Measurements from ENCODE around the gene USP17L29.
"Not testable (repeated sequence)": the region's sequence is repeated elsewhere in the genome, so short reads cannot be mapped to it uniquely, and the experiment has no call there.

Gene USP17L29

GRCh38 chr4:9353338-9353737 is at the start of gene USP17L29:
Gene USP17L29, plus strand, starts transcription at chr4:9353638. Its CDS starts 0 bp downstream, at chr4:9353638.
- DNase-seq (ENCODE audit: low read depth in 2 of 2), result not testable (repeated sequence)

DNA sequence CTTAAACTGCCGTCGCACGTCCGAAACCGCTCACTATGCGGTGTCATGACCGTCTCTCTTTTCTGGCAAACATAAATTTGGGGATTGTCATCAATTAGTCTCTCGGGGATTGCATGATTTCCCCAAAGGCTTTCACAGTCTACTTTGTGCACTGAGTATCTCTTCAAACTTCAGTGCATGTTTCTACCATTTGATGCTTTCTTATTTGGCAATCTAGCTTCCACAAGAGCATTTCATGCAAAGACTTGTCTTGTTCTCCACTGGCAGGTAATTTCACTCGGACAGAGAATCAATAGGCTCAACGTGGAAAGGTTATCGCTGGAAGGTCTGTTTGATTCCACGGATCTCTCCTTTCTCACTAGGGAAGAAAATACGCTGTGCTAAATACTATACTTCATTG is 29.2 kb upstream of the USP17L29 start:
- not testable (repeated sequence) for DNase-seq (ENCODE audit: low read depth in 2 of 2)

- DNase-seq (ENCODE audit: low read depth in 2 of 2), result not testable (repeated sequence)
These were observed 28.6 kb upstream of the USP17L29 start, which contains the start of gene USP17L24 for GRCh38 chr4:9324865-9325264. Gene USP17L24, plus strand, starts transcription at chr4:9325165. Its CDS starts 0 bp downstream, at chr4:9325165.

DNA sequence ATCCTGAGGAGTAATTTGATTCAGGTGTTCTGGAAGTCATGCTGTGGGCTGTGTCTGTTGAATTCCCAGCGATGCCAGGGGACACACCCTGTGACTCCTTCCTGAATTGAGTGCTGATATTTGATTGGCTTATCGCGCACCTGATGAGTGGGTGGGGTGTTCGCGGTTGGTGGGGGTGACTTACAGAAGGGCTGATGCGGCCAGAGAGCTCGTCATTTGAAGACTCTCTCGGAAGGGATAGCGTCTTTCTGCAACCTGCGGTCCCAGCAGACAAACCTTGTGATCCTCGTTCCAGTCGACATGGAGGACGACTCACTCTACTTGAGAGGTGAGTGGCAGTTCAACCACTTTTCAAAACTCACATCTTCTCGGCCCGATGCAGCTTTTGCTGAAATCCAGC is 23.8 kb upstream of the USP17L29 start, which contains the start of gene USP17L25:
Gene USP17L25 (plus strand): TSS at position 301 of the 400 bp plus-strand sequence. CDS start 0 bp downstream, at position 301.
- not testable (repeated sequence) for DNase-seq (ENCODE audit: low read depth in 2 of 2)

DNA sequence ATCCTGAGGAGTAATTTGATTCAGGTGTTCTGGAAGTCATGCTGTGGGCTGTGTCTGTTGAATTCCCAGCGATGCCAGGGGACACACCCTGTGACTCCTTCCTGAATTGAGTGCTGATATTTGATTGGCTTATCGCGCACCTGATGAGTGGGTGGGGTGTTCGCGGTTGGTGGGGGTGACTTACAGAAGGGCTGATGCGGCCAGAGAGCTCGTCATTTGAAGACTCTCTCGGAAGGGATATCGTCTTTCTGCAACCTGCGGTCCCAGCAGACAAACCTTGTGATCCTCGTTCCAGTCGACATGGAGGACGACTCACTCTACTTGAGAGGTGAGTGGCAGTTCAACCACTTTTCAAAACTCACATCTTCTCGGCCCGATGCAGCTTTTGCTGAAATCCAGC is 19.1 kb upstream of the USP17L29 start, which contains the start of gene USP17L26:
Gene USP17L26 (plus strand): TSS at position 301 of the 400 bp plus-strand sequence. CDS start 0 bp downstream, at position 301.
- DNase-seq (ENCODE audit: low read depth in 2 of 2), result not testable (repeated sequence)

DNA sequence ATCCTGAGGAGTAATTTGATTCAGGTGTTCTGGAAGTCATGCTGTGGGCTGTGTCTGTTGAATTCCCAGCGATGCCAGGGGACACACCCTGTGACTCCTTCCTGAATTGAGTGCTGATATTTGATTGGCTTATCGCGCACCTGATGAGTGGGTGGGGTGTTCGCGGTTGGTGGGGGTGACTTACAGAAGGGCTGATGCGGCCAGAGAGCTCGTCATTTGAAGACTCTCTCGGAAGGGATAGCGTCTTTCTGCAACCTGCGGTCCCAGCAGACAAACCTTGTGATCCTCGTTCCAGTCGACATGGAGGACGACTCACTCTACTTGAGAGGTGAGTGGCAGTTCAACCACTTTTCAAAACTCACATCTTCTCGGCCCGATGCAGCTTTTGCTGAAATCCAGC is 14.3 kb upstream of the USP17L29 start, which contains the start of gene USP17L5:
Gene USP17L5 (plus strand): TSS at position 301 of the 400 bp plus-strand sequence. CDS start 0 bp downstream, at position 301.
- DNase-seq (ENCODE audit: low read depth in 2 of 2), result not testable (repeated sequence)

DNA sequence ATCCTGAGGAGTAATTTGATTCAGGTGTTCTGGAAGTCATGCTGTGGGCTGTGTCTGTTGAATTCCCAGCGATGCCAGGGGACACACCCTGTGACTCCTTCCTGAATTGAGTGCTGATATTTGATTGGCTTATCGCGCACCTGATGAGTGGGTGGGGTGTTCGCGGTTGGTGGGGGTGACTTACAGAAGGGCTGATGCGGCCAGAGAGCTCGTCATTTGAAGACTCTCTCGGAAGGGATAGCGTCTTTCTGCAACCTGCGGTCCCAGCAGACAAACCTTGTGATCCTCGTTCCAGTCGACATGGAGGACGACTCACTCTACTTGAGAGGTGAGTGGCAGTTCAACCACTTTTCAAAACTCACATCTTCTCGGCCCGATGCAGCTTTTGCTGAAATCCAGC is 9.6 kb upstream of the USP17L29 start, which contains the start of gene USP17L27:
Gene USP17L27 (plus strand): TSS at position 301 of the 400 bp plus-strand sequence. CDS start 0 bp downstream, at position 301.
- DNase-seq (ENCODE audit: low read depth in 2 of 2), result not testable (repeated sequence)

- DNase-seq (ENCODE audit: low read depth in 2 of 2), result not testable (repeated sequence)
These were observed 4.8 kb upstream of the USP17L29 start, which contains the start of gene USP17L28 for GRCh38 chr4:9348593-9348992. Gene USP17L28, plus strand, starts transcription at chr4:9348893. Its CDS starts 0 bp downstream, at chr4:9348893.

DNA sequence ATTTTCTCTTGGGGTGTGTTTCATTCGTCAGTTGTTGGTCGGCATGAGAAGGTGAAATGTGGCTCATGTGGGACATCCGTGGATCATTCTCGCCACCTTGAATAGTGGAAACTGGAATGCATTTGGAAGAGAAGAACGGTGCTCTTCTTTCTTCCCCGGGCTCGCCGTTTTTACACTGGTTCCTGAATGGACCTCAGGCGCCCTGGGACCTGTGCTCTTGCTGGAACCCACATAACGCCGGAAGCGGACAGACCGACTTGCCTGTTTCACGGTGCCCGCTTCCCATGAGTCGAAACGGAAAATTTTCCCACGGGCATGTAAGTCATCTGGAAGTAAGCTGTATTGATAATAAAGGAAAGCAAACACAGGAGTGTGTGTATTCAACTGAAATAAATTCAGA is 2.6 kb upstream of the USP17L29 start:
- DNase-seq (ENCODE audit: low read depth in 2 of 2), result not testable (repeated sequence)

DNA sequence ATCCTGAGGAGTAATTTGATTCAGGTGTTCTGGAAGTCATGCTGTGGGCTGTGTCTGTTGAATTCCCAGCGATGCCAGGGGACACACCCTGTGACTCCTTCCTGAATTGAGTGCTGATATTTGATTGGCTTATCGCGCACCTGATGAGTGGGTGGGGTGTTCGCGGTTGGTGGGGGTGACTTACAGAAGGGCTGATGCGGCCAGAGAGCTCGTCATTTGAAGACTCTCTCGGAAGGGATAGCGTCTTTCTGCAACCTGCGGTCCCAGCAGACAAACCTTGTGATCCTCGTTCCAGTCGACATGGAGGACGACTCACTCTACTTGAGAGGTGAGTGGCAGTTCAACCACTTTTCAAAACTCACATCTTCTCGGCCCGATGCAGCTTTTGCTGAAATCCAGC is 9.4 kb downstream of the USP17L29 start, which contains the start of gene USP17L30:
Gene USP17L30 (plus strand): TSS at position 301 of the 400 bp plus-strand sequence. CDS start 0 bp downstream, at position 301.
- DNase-seq (ENCODE audit: low read depth in 2 of 2), result not testable (repeated sequence)

DNA sequence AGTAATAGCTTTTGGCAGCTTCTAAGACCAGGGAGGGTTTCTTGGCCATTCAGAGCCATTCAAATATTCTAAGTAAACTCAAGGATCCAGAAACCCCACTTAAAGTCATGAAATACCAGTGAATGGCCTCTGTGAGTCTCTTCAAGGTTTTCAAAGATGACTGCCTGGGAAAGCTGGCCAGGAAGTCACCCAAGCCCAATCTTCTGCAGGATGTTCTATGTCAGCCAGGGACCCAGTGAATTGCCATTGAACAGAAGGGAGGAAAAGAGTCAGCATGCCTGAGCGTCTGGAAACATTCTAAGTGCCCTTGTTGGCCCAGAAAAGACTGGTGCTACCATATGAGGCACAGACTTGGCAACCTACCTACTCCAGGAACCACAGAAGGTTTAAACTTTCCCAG is 26.4 kb downstream of the USP17L29 start:
- not testable (repeated sequence) for DNase-seq (ENCODE audit: low read depth in 2 of 2)

DNA sequence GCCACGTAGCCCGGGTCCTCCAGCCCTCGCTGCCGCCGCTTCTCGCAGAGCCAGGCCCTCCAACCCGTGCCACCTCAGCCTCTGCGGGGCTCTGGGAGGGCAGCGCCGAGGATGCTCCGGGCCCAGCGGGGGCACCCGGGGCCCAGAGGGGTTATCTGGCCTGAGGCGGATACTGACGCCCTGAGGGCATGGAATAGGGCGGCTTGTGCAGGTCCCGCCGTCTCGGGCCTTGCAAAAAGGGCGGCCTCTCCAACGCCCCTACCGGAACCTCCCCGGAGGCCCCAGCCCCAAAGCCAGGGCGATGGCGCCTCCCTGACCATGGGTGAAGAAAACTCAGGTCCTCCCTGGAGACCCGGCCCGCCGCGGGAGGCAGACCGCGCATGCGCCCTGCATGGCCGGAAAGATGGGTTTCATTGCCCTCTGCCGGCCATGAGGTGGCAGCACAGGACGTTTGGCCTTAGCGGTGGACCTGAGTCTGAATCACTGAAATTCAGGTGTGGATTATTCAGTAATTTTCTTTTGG is 27.6 kb downstream of the USP17L29 start:
- DNase-seq (ENCODE audit: low read depth in 2 of 2), result peak in 1 of 2 donors; percentile 44

- DNase-seq (ENCODE audit: low read depth in 2 of 2), result no peak
These were observed 30.7 kb downstream of the USP17L29 start for GRCh38 chr4:9384126-9384525.

DNA sequence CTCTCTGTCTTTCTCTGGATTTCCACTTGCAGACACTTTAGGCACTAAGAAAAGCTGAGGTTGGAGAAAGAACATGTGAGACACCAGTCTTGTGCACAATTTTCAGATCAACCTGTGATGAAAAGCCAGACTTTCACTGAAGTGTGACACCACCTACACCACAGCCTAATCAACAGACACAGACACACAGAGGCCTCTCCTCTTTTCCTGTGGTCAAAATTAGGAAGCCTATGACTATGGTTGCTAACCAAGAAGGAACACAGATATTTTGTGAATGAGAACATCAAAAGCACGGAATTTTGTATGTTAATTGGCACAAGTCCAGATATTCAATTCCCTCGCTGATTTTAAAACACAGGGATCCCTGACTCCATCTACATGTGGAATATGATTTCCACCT is 35.6 kb downstream of the USP17L29 start:
- not testable (repeated sequence) for DNase-seq (ENCODE audit: low read depth in 2 of 2)
